Measurements from ENCODE around the gene RGS3.

The RGS3 gene

GRCh38 chr9:113492343-113493202, 29.0 kb downstream of the RGS3 start:
- peak; percentile 38 for DNase-seq

GRCh38 chr9:113493203-113493520, 29.6 kb downstream of the RGS3 start:
- no peak for DNase-seq

GRCh38 chr9:113495526-113495925, 32.0 kb downstream of the RGS3 start:
- DNase-seq: no peak

GRCh38 chr9:113497051-113497450, 33.5 kb downstream of the RGS3 start:
- DNase-seq: no peak

GRCh38 chr9:113499153-113499875, 35.8 kb downstream of the RGS3 start:
- no peak for DNase-seq

- no peak for DNase-seq
These were observed 36.5 kb downstream of the RGS3 start for GRCh38 chr9:113499876-113500497.

GRCh38 chr9:113501129-113501686, 37.7 kb downstream of the RGS3 start:
- DNase-seq: no peak

GRCh38 chr9:113501852-113502251, 38.3 kb downstream of the RGS3 start:
- no peak for DNase-seq

GRCh38 chr9:113502427-113503034, 39.0 kb downstream of the RGS3 start:
- DNase-seq: no peak

- DNase-seq: no peak
These were observed 39.6 kb downstream of the RGS3 start for GRCh38 chr9:113503131-113503541.

GRCh38 chr9:113503613-113504211, 40.2 kb downstream of the RGS3 start:
- no peak for DNase-seq

- DNase-seq: no peak
These were observed 41.4 kb downstream of the RGS3 start for GRCh38 chr9:113504725-113505590.

GRCh38 chr9:113506090-113506589, 42.6 kb downstream of the RGS3 start:
- no peak for DNase-seq

- DNase-seq: no peak
These were observed 43.7 kb downstream of the RGS3 start for GRCh38 chr9:113507256-113507655.

- DNase-seq: no peak
These were observed 44.7 kb downstream of the RGS3 start for GRCh38 chr9:113508111-113508749.

- DNase-seq: no peak
These were observed 45.9 kb downstream of the RGS3 start for GRCh38 chr9:113509463-113509862.

- no peak for DNase-seq
These were observed 47.6 kb downstream of the RGS3 start for GRCh38 chr9:113511047-113511521.

- DNase-seq: peak; percentile 77
These were observed 48.6 kb downstream of the RGS3 start for GRCh38 chr9:113511856-113512761.

GRCh38 chr9:113513111-113513510, 49.6 kb downstream of the RGS3 start:
- no peak for DNase-seq

GRCh38 chr9:113513536-113513935, 50.0 kb downstream of the RGS3 start:
- DNase-seq: no peak

All from MV-4-11 (cell line).